Activated gamma-delta T cell treated with anti-CD3 and anti-CD28 coated beads, Interleukin-2, amount 50 U/mL, for 16 hours (primary cell): ENCODE results near the gene COL24A1.
"Not testable (repeated sequence)": the region's sequence is repeated elsewhere in the genome, so short reads cannot be mapped to it uniquely, and the experiment has no call there.

ENCODE experiments used
- DNase-seq: peaks from one replicate; pipeline ENCODE4 v3.0.0-alpha.2; 2020; ENCODE audit warnings: low read depth

The COL24A1 gene

DNA sequence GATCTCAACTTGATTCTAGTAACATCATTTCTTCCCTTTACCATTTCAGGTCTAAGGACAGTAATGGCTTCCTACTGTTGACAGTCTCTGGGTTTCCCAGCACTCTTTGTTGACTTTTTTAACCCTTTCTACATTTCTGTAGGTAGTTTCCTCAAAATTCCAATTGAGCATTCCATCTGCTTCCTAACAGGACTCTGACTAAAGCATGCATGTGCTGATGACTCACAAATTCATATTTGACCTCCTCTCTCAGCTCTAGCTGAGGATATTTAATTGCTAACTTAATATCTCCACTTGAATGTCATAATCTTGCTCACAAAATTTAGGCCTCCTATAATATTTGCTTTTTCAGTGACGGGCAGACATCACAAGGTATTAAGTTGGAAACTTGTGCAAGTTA, 355.1 kb downstream of the COL24A1 start:
- DNase-seq, result no peak

DNA sequence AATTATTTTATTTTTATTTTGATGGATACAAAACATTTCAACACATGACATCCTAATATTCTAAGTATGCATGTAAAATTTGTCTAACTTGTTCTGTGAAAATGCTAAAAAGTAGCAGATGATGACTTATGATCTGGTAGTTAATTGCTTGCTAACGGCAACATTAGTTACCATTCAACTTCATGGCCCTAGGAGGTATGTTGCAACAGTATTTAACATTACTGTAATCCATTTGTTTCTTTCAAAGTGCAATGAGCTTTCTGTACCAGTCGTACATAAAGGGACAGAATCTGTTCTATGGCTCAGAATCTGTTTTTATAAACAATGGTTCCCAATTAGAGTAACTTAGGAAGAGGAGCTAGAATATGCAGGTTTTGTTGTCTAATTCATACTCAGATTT, 356.8 kb downstream of the COL24A1 start:
- DNase-seq, result no peak

DNA sequence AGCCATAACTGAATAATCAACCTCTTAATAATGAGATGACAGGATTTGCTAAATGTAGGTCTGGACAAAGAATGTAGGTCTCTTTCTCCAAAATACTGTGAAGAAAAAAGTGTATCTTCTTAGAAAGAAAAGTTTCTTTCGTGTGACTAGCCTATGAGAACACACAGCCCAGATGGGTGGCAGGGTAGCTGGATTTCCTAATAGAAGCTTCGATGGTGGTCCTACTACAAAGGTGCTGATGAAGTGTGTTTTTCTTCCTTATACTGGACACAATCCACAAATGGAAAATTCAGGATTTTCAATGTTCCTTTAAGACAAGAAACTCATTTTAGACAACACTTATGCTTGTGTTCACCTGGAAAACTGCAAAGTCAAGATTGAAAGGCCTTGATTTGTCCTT, 358.2 kb downstream of the COL24A1 start:
- DNase-seq, result no peak

DNA sequence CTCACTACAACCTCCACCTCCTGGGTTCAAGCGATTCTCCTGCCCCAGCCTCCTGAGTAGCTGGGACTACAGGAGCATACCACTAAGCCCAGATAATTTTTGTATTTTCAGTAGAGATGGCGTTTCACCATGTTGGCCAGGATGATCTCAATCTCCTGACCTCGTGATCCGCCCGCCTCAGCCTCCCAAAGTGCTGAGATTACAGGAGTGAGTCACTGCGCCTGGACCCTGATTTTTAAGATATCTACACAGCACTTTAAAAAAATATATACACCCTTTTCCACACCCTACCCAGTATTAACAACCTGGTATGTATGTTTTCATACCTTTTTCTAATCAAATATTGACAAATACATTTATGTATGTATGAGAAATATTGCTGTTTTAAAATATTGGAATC, 379.6 kb downstream of the COL24A1 start:
- not testable (repeated sequence) for DNase-seq

DNA sequence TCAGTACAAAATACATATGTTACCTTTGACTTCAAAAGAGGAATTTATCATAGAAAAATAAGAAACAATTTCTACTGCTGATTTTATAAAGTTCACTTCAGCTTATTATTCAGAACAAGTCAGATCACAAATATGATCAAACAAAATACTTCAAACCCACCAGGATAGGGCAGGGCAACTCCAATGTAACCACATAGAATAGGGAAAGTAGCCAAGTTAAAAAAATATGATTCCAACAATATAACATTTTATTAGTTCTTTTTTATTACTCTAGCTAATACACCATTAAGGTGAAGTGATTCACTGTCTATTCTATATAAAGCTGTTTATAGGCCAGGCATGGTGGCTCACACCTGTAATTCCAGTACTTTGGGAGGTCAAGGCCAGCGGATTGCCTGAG, 393.8 kb downstream of the COL24A1 start:
- DNase-seq, result no peak

DNA sequence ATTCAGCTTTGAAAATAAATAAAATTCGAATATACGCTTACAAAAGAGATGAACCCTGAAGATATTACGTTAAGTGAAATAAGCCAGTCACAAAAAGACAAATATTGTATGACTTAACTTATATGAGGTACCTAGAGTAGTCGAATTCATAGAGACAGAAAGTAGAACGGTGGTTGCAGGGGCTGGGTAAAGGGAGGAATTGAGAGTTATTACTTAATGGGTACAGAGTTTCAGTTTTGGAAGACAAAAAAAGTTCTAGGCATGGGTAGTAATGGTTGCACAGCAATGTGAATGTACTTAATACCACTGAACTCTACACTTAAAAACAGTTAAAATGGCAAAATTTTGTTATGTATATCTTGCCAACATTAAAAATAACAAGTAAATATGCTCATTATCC, 399.7 kb downstream of the COL24A1 start:
- DNase-seq, result no peak

DNA sequence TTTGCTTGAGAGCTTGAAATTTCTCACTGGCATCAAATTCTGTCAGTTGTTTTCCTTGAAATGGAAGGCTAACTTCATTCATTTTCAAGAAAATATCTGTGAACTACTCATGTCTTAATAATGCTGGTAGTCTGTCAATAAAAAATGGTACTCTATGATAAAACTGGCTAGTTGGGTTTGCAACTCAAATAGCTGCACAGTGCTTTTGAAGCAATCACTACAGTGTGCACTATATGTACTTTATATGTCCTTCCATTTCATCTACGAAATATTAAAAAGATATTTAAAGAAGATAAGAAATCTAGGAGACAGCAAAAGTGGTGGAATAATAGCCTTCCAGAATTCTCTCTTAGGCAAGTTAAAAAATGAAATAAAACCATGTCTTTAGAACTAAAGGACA, 408.5 kb downstream of the COL24A1 start:
- DNase-seq, result no peak

DNA sequence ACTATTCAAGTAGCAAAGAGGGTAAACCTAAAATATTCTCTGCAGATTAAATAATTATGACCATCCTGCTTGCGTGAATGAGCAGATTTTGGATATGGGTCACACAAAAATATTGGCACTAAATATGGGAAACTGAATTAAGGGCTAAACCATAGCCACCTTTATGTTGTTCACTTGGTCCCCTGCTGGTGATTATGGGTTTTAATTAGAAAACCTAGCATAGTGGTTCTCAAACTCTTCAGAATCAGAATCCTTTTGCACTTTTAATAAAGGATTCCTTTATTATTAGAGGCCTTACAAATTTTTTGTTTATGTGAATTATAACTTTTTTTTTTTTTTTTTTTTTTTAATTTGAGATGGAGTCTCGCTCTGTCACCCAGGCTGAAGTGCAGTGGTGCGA, 409.8 kb downstream of the COL24A1 start:
- DNase-seq, result no peak

DNA sequence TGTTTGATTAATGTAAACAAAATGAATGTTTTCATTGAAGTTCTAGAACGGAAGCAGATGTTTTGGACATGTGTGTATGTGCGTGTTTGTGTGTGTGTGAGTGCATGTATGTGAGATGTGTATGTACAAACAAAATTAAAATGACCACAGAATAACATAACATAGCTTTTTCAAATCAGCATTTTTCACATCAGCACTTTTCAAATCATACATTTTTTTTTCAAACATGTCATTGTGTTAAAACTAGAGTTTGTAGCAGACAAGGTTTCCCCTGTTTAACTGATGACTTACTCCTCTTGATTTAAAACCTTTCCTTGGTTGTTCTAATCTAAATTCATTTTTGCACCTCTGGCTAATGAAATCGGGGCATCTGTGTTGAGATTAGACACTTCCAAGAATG, 412.8 kb downstream of the COL24A1 start:
- DNase-seq, result no peak

DNA sequence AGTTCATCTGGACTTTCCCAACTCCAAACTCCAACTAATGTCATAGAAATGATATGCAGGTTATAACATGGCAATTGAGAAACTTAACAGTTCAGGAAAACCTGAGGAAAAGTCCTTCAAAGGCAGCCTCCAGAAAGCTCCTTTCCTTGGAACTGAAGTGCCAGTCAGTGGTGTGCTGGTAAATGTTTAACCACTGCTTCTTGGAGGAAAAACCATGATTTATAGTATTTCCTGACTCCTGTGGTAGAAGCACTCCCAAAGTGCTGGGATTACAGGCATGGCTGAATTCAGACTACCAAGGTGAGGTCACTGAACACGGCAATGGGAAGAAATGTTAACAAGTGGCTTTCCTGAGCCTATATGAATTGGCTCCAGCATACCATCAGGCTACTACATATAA, 421.6 kb downstream of the COL24A1 start:
- no peak for DNase-seq

DNA sequence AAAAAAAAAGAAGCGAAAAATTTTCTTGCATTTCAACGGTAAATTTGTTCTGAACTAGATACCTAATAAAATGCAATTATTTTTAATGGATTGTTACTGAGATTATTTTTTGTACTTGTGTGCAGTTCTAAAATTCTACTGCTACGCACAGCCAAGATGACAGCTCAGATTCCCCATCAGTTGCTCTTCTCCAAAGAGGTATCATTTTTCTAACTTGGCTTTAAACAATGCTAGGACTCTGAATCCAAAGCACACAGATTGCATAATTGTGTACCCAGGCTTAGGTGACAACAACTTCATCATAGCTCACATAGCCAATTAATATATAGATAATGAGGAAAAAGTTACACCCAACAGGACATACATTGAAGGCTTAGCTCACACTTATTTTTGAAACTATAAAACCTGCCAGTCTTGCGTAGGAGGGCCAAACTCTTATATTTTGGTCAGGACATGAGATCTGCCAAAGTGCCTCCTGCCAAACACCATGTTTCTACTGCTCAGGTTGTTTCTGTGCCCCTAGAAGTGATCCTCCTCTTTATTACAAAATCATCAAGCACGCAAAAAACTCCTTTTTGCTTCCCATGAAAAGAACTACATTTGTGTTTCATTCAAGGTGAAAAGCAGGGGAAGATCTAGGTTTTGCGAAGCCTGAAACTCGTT, 437.8 kb downstream of the COL24A1 start:
- no peak for DNase-seq

DNA sequence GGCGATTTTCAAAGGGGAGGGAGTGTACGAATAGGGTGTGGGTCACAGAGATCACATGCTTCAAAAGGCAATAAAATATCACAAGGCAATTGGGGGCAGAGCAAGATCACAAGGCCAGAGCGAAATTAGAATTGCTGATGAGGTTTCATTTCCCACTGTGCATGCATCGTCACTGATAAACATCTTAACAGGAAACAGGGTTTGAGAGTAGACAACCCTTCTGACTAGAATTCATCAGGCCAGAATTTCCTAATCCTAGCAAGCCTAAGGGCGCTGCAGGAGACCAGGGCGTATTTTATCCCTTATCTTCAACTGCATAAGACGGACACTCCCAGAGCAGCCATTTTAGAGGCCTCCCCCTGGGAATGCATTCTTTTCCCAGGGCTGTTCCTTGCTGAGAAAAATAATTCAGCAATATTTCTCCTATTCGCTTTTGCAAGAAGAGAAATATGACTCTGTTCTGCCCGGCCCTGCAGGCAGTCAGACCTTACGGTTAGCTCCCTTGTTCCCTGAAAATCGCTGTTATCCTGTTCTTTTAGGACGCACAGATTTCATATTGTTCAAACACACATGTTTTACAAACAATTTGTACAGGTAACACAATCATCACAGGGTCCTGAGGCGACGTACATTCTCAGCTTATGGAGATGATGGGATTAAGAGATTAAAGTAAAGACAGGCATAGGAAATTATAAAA, 442.0 kb downstream of the COL24A1 start:
- DNase-seq, result not testable (repeated sequence)

DNA sequence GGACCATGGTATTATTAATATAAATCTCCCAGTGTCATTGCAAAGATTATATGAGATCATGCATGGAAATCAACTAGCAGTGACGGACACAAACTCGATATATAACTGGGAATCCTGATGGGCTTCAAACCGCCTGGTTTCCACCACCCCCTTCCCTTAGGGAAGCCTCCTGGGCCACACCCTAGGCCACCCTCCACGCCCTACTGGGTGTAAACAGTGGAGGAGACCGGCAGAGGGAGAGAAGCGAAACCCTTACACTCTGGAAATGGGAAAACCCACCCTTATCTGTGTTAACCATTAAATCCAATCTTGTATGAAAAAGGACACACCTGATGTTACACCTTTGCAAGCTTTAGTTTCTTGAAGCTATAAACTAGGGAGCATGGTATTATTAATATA, 447.7 kb downstream of the COL24A1 start:
- DNase-seq, result no peak

DNA sequence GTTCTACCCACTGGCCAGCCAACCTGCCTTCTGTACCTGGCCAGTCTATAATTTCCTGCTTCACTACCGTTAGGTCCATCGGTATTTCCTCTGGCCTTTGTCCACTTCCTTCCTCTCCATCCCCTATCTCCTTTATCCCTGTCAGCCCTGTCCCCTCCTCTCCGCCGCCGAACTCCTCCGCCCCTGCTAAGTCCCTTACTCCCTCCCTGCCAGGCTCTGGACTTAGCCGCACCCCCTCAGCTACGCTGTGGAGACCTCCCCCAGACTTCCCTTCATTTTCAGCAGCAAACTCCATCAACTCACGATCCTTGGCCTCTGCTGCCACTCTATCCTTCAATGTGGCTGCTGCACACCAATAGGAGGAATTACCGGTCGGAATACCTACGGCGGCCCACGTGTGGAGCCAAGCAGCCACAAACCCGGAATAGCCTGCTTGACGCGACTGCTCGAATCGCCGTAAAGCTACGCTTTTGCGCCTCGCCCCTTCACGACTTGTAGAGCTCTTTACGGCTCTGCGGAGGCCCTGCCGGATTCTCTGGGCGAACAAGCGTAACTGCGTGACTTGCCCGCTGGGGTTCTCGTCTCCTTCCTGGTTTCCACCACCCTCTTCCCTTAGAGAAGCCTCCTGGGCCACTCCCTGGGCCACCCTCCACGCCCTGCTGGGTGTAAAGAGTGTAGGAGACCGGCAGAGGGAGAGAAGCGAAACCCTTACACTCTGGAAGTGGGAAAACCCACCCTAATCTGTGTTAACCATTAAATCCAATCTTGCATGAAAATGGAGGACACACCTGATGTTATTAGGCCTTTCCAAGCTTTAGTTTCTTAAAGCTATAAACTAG, 448.4 kb downstream of the COL24A1 start, which contains the start of gene ZNHIT6:
ZNHIT6 (minus strand) TSS at position 444 of the 839 bp plus-strand sequence; CDS start at position 295, 149 bp downstream.
- DNase-seq, result peak; percentile 73

DNA sequence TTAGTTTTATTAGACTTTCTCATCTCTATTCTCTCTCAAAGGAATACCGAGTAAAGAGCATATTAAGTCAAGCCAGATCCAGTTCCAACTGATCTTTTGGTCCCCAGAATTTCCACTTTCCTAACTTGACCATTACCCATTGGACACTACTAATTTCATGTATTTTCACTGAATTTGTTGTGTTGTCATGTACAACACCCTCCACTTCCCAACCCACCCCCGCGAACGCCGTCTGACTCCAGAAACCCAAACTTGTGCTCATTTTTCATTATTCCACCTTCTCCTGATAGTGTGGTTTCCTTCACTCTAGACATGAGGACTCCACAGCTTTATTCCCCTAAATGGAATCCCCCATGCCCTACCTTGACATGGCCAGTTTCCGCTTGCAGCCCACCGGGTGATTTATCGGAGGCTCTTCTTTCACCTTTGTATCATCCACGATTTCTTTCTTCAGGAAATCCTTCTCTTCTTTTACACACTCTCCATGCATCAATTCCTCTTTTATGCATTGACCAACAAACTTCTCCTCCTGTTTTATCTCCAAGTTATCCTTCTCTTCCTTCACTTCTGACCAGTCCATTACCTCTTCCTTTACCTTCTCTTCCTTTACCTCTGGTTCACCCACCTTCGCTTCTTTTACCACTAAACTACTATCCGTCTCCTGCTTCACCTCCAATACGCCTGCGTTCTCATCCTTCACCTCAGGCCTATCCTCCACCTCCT, 449.1 kb downstream of the COL24A1 start:
- DNase-seq, result no peak

DNA sequence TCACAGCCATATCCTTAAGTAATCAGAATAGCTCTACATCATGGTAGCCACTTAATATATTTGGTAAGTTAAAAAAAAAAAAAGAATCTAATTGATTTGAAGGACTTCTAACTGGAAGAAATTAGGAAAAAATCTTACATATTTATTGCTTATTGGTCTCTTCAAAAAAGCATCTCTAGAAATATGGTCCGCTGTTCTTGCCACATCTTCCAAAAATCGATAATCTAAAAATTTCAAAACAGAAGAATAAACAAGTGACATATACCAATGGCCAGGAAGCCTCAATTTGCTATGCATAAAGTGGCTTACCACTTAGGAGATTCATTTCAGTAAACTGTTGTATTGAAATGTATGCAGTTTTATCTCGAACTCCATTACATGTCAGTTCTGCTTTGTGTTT, 450.6 kb downstream of the COL24A1 start:
- DNase-seq, result no peak

DNA sequence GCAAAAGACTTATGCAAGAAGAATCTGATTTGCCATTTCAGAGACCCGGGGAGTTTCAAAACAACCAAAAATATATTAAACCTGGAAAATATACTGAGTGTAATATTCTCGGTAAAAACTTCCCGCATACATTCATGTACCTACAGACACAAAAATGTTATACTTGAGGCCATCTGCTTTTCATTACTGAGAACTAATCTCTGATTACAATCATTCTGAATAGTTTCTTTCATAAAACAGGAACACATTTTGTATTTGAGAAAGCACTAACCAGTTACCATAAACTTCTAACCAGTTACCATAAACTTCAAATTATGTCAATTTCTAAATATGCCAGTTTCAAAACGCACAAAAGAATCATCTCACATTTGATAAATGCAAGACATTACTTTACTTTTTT, 456.1 kb downstream of the COL24A1 start:
- no peak for DNase-seq

DNA sequence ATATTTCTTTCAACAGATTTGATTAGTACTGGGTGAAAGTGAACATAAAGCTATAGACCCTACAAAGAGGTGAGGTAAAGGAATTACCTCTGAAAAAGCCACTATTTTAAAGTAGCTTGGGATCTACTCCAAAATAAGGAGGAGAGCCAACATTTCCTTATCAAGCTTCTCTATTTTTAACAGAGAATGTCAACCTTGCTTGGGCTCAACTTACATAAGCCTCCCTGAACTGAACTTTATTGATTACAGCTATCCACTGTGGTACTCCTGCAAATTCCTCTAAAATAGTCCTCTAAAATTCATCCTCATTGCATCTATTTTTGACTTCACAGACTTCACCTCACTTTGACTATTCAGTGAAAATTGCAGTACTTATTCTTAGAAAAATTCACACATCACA, 458.7 kb downstream of the COL24A1 start:
- DNase-seq, result no peak

DNA sequence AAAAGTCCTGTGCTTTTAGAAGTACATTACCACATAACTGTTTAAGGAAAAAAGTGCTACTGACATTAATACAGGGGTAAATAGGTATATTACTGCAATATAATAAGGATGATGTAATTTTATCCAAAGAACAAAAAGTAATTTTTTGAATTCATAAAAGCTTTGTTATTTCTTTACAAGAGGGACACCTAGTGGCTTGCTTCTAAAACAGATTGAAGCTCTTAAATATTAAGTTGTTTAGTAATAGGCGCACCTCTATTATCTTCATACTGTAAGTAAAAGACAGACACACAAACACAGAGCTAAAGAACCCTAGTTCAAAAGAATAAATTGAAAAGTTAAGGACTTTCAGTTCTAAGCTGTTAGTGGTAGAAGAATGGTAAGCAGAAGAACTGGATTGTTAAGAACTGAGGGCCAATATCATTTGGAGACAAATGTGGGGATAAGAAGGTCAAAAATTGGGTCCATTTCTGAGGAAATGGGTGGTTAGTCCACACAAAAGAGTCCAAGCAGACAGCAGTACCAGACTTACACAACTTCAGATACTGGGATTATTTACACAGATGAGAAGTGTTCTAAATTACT, 463.8 kb downstream of the COL24A1 start:
- no peak for DNase-seq

DNA sequence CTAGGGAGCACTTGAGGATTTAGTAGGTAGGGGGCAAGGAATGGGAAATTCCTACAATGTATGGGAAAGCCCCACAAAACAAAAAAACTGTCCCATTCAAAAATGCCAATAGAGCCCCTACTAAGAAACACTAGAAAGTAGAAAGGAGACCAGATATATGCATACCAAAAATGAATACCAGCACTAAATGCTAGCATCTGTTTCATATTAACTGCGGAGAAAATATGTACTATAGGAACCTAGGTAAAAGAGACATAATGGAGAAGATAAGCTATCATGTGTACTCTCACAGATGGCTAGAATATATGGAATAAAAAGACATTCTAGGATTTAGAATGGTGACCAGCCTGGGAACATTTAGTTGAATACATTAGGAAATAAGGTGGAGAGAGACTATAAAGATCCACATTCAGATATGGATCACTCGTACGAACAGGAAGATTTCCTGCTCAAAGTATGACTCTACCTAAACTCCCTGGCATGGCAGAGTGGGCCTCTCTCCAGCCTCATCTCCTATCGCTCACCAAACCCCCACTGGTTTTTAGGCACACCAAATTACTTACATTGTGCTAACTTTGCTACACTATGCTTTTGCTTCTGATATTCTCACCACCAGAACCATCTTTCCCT, 466.7 kb downstream of the COL24A1 start:
- no peak for DNase-seq

DNA sequence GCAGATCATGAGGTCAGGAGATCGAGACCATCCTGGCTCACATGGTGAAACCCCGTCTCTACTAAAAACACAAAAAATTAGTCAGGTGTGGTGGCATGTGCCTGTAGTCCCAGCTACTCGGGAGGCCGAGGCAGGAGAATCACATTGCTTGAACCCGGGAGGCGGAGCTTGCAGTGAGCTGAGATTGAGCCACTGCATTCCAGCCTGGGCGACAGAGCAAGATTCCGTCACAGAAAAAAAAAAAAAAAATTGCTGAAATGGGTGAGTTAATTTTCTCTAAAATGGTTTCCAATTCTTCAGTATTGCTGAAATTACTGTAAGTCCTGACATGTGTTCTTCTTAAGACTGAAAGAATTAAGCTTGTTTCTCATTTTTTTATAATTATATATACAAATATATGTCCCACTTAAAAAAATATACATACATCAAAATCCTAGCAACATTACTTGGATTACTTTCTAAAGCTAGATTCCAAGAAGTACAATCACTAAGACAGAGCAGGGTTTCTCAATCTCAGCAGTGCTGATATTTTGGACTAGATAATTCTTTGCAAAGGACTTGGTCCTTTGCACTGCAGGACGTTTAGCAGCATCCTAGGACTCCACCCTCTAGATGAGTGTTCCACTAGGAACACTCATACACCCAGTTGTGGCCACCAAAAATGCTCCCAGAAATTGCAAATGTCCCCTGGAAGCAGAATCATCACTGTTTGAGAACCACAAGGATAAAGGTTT, 473.1 kb downstream of the COL24A1 start:
- DNase-seq, result no peak
